NT2/D1 (cell line): Measurements from ENCODE around the gene CHAMP1.
"Not testable (repeated sequence)": the region's sequence is repeated elsewhere in the genome, so short reads cannot be mapped to it uniquely, and the experiment has no call there.

Experiments
- DNase-seq: peaks from one replicate; pipeline ENCODE4 v3.0.0-alpha.2; 2011; ENCODE audit warnings: low read depth, low spot score
- H3K27me3 ChIP-seq: 2 replicates; pipeline ENCODE4 v1.6.0; 2011; ENCODE audit warnings: mild to moderate bottlenecking; ENCODE audit not compliant: insufficient read length, insufficient read depth
- H3K36me3 ChIP-seq: 2 replicates; pipeline ENCODE4 v1.6.1; 2011; ENCODE audit warnings: mild to moderate bottlenecking, low read length, mixed read lengths; ENCODE audit not compliant: insufficient read depth, insufficient read length
- H3K4me1 ChIP-seq: 2 replicates; pipeline ENCODE4 v1.5.1; 2011; ENCODE audit not compliant: insufficient read depth, insufficient read length
- H3K4me3 ChIP-seq: 2 replicates; pipeline ENCODE4 v1.5.1; 2011; ENCODE audit warnings: low read depth; ENCODE audit not compliant: insufficient read length
- H3K9ac ChIP-seq: 2 replicates; pipeline ENCODE4 v1.6.0; 2011; ENCODE audit warnings: low read depth; ENCODE audit not compliant: insufficient read length
- H3K9me3 ChIP-seq: 2 replicates; pipeline ENCODE4 v1.5.1; 2011; ENCODE audit warnings: mild to moderate bottlenecking, low read length; ENCODE audit not compliant: insufficient read depth
- SUZ12 ChIP-seq: IDR thresholded peaks from 2 replicates; pipeline ENCODE4 v1.6.1; 2011; ENCODE audit not compliant: insufficient read length, insufficient read depth; ENCODE audit errors: extremely low read depth
- YY1 ChIP-seq: IDR thresholded peaks from 2 replicates; pipeline ENCODE4 v1.6.1; 2011; ENCODE audit not compliant: insufficient read length, insufficient read depth
- ZNF274 ChIP-seq: IDR thresholded peaks from 2 replicates; pipeline ENCODE4 v1.6.1; 2011; ENCODE audit warnings: mild to moderate bottlenecking, low read depth, low read length

The CHAMP1 gene

GRCh38 chr13:114324334-114324733 lies 10.0 kb downstream of the CHAMP1 start:
- no peak overlapping the region for H3K9ac ChIP-seq
- H3K36me3 ChIP-seq: peaks cover 85% of the 10 kb centered on the region
- no peak overlapping the region for H3K4me3 ChIP-seq
- no peaks in the 10 kb centered on the region for H3K4me1 ChIP-seq
- TF ChIP-seq YY1 (no peak), SUZ12 (no peak), ZNF274 (no peak)
- H3K27me3 ChIP-seq: no peaks in the 10 kb centered on the region
- H3K9me3 ChIP-seq: no peaks in the 10 kb centered on the region
- no peak for DNase-seq

GRCh38 chr13:114325729-114326128 lies 11.4 kb downstream of the CHAMP1 start:
- no peaks in the 10 kb centered on the region for H3K4me1 ChIP-seq
- H3K27me3 ChIP-seq: no peaks in the 10 kb centered on the region
- H3K36me3 ChIP-seq: peaks cover 75% of the 10 kb centered on the region
- H3K9me3 ChIP-seq: no peaks in the 10 kb centered on the region
- no peak overlapping the region for H3K9ac ChIP-seq
- no peak for DNase-seq
- no peak overlapping the region for H3K4me3 ChIP-seq
- TF ChIP-seq SUZ12 (no peak), YY1 (no peak), ZNF274 (no peak)

- H3K4me3 ChIP-seq: no peak overlapping the region
- peaks cover 53% of the 10 kb centered on the region for H3K36me3 ChIP-seq
- no peaks in the 10 kb centered on the region for H3K9me3 ChIP-seq
- DNase-seq: no peak
- TF ChIP-seq SUZ12 (no peak), ZNF274 (no peak), YY1 (no peak)
- H3K4me1 ChIP-seq: no peaks in the 10 kb centered on the region
- H3K27me3 ChIP-seq: no peaks in the 10 kb centered on the region
- no peak overlapping the region for H3K9ac ChIP-seq
Observed at GRCh38 chr13:114328034-114328433, 13.7 kb downstream of the CHAMP1 start.

GRCh38 chr13:114328595-114328994 lies 14.3 kb downstream of the CHAMP1 start:
- Histone ChIP-seq H3K36me3 (peaks cover 47% of the 10 kb centered on the region), H3K4me1 (no peaks in the 10 kb centered on the region), H3K27me3 (no peaks in the 10 kb centered on the region), H3K9ac (no peak overlapping the region), H3K4me3 (no peak overlapping the region), H3K9me3 (no peaks in the 10 kb centered on the region)
- DNase-seq: no peak
- TF ChIP-seq YY1: no peak
- no peak for TF ChIP-seq SUZ12
- no peak for TF ChIP-seq ZNF274

- Histone ChIP-seq H3K4me3 (no peak overlapping the region), H3K4me1 (no peaks in the 10 kb centered on the region), H3K27me3 (no peaks in the 10 kb centered on the region), H3K36me3 (peaks cover 32% of the 10 kb centered on the region), H3K9me3 (no peaks in the 10 kb centered on the region), H3K9ac (no peak overlapping the region)
- no peak for DNase-seq
- no peak for TF ChIP-seq ZNF274
Observed at GRCh38 chr13:114330086-114330485, 15.8 kb downstream of the CHAMP1 start.

- H3K4me3 ChIP-seq, H3K9me3 ChIP-seq, H3K9ac ChIP-seq, H3K4me1 ChIP-seq, DNase-seq, H3K36me3 ChIP-seq, H3K27me3 ChIP-seq: not testable (repeated sequence)
Observed at GRCh38 chr13:114333881-114334280, 19.6 kb downstream of the CHAMP1 start.

GRCh38 chr13:114334305-114335053 lies 20.2 kb downstream of the CHAMP1 start:
- H3K4me3 ChIP-seq: no peak overlapping the region
- TF ChIP-seq SUZ12: no peak
- TF ChIP-seq YY1: no peak
- no peak for TF ChIP-seq ZNF274
- no peaks in the 10 kb centered on the region for H3K36me3 ChIP-seq
- no peaks in the 10 kb centered on the region for H3K9me3 ChIP-seq
- H3K27me3 ChIP-seq: no peaks in the 10 kb centered on the region
- no peaks in the 10 kb centered on the region for H3K4me1 ChIP-seq
- H3K9ac ChIP-seq: no peak overlapping the region
- no peak for DNase-seq

- not testable (repeated sequence) for H3K4me3 ChIP-seq, H3K27me3 ChIP-seq, H3K9ac ChIP-seq, DNase-seq, H3K9me3 ChIP-seq, H3K4me1 ChIP-seq, H3K36me3 ChIP-seq
Observed at GRCh38 chr13:114336457-114336856, 22.2 kb downstream of the CHAMP1 start.
